Measurements from ENCODE around the gene LAYN. TPM values are rescaled to one million over a fixed set of nuclear protein-coding genes. Genes with fewer than 3 reads are reported as not detected.

The LAYN gene
- total RNA-seq, 1 donor from 2014 or later = 11.0 TPM

GRCh38 chr11:111559800-111560464 lies 19.4 kb downstream of the LAYN start:
- Histone ChIP-seq H3K36me3 (ENCODE audit: control insufficient read depth in 3 of 3, insufficient read depth in 3 of 3, low read length in 3 of 3) (peaks cover 0 to 4% (median 3%) of the 10 kb centered on the region in 3 donors), H3K4me3 (ENCODE audit: low read length in 3 of 3) (no peak overlapping the region), H3K9ac (ENCODE audit: low read depth in 1 of 3, low read length in 3 of 3) (no peak overlapping the region), H3K27ac (ENCODE audit: low read depth, low read length) (no peak overlapping the region), H3K27me3 (ENCODE audit: control insufficient read depth in 3 of 3, insufficient read depth in 3 of 3, low read length in 3 of 3) (no peaks in the 10 kb centered on the region), H3K9me3 (ENCODE audit: control insufficient read depth in 3 of 3, low read length in 3 of 3) (no peaks in the 10 kb centered on the region), H3K4me1 (ENCODE audit: control insufficient read depth in 3 of 3, insufficient read depth in 3 of 3, low read length in 3 of 3) (peaks cover 3 to 5% (median 5%) of the 10 kb centered on the region in 3 donors)

GRCh38 chr11:111560800-111561199 lies 20.3 kb downstream of the LAYN start:
- H3K27ac ChIP-seq (ENCODE audit: low read depth, low read length) = no peak overlapping the region
- no peaks in the 10 kb centered on the region for H3K27me3 ChIP-seq (ENCODE audit: control insufficient read depth in 3 of 3, insufficient read depth in 3 of 3, low read length in 3 of 3)
- no peak overlapping the region for H3K9ac ChIP-seq (ENCODE audit: low read depth in 1 of 3, low read length in 3 of 3)
- H3K4me1 ChIP-seq (ENCODE audit: control insufficient read depth in 3 of 3, insufficient read depth in 3 of 3, low read length in 3 of 3) = peaks cover 3 to 8% (median 5%) of the 10 kb centered on the region in 3 donors
- no peaks in the 10 kb centered on the region for H3K9me3 ChIP-seq (ENCODE audit: control insufficient read depth in 3 of 3, low read length in 3 of 3)
- no peak overlapping the region for H3K4me3 ChIP-seq (ENCODE audit: low read length in 3 of 3)
- peaks cover 0 to 4% (median 2%) of the 10 kb centered on the region in 3 donors for H3K36me3 ChIP-seq (ENCODE audit: control insufficient read depth in 3 of 3, insufficient read depth in 3 of 3, low read length in 3 of 3)

- no peak overlapping the region for H3K9ac ChIP-seq (ENCODE audit: low read depth in 1 of 3, low read length in 3 of 3)
- H3K27ac ChIP-seq (ENCODE audit: low read depth, low read length) = no peak overlapping the region
- no peaks in the 10 kb centered on the region for H3K9me3 ChIP-seq (ENCODE audit: control insufficient read depth in 3 of 3, low read length in 3 of 3)
- H3K27me3 ChIP-seq (ENCODE audit: control insufficient read depth in 3 of 3, insufficient read depth in 3 of 3, low read length in 3 of 3) = no peaks in the 10 kb centered on the region
- peaks cover 3 to 8% (median 5%) of the 10 kb centered on the region in 3 donors for H3K4me1 ChIP-seq (ENCODE audit: control insufficient read depth in 3 of 3, insufficient read depth in 3 of 3, low read length in 3 of 3)
- no peak overlapping the region for H3K4me3 ChIP-seq (ENCODE audit: low read length in 3 of 3)
- peaks cover 0 to 4% (median 0%) of the 10 kb centered on the region in 3 donors for H3K36me3 ChIP-seq (ENCODE audit: control insufficient read depth in 3 of 3, insufficient read depth in 3 of 3, low read length in 3 of 3)
Observed at GRCh38 chr11:111561306-111561705, 20.8 kb downstream of the LAYN start.

GRCh38 chr11:111561791-111562325 lies 21.3 kb downstream of the LAYN start:
- H3K36me3 ChIP-seq (ENCODE audit: control insufficient read depth in 3 of 3, insufficient read depth in 3 of 3, low read length in 3 of 3) = peaks cover 0 to 4% (median 0%) of the 10 kb centered on the region in 3 donors
- H3K27me3 ChIP-seq (ENCODE audit: control insufficient read depth in 3 of 3, insufficient read depth in 3 of 3, low read length in 3 of 3) = no peaks in the 10 kb centered on the region
- no peak overlapping the region for H3K27ac ChIP-seq (ENCODE audit: low read depth, low read length)
- H3K9ac ChIP-seq (ENCODE audit: low read depth in 1 of 3, low read length in 3 of 3) = no peak overlapping the region
- no peaks in the 10 kb centered on the region for H3K9me3 ChIP-seq (ENCODE audit: control insufficient read depth in 3 of 3, low read length in 3 of 3)
- H3K4me3 ChIP-seq (ENCODE audit: low read length in 3 of 3) = no peak overlapping the region
- H3K4me1 ChIP-seq (ENCODE audit: control insufficient read depth in 3 of 3, insufficient read depth in 3 of 3, low read length in 3 of 3) = peaks cover 3 to 8% (median 5%) of the 10 kb centered on the region in 3 donors

GRCh38 chr11:111562692-111563389 lies 22.3 kb downstream of the LAYN start:
- Histone ChIP-seq H3K9ac (ENCODE audit: low read depth in 1 of 3, low read length in 3 of 3) (no peak overlapping the region), H3K4me1 (ENCODE audit: control insufficient read depth in 3 of 3, insufficient read depth in 3 of 3, low read length in 3 of 3) (peaks cover 3 to 8% (median 5%) of the 10 kb centered on the region in 3 donors), H3K27me3 (ENCODE audit: control insufficient read depth in 3 of 3, insufficient read depth in 3 of 3, low read length in 3 of 3) (no peaks in the 10 kb centered on the region), H3K4me3 (ENCODE audit: low read length in 3 of 3) (no peak overlapping the region), H3K36me3 (ENCODE audit: control insufficient read depth in 3 of 3, insufficient read depth in 3 of 3, low read length in 3 of 3) (peaks cover 0 to 4% (median 0%) of the 10 kb centered on the region in 3 donors), H3K27ac (ENCODE audit: low read depth, low read length) (no peak overlapping the region), H3K9me3 (ENCODE audit: control insufficient read depth in 3 of 3, low read length in 3 of 3) (no peaks in the 10 kb centered on the region)

GRCh38 chr11:111565114-111565720 lies 24.7 kb downstream of the LAYN start:
- H3K36me3 ChIP-seq (ENCODE audit: control insufficient read depth in 3 of 3, insufficient read depth in 3 of 3, low read length in 3 of 3) = peaks cover 0 to 4% (median 0%) of the 10 kb centered on the region in 3 donors
- no peak overlapping the region for H3K27ac ChIP-seq (ENCODE audit: low read depth, low read length)
- H3K4me1 ChIP-seq (ENCODE audit: control insufficient read depth in 3 of 3, insufficient read depth in 3 of 3, low read length in 3 of 3) = peaks cover 3 to 8% (median 5%) of the 10 kb centered on the region in 3 donors

GRCh38 chr11:111566324-111566723 lies 25.8 kb downstream of the LAYN start:
- Histone ChIP-seq H3K4me1 (ENCODE audit: control insufficient read depth in 3 of 3, insufficient read depth in 3 of 3, low read length in 3 of 3) (peaks cover 3 to 8% (median 5%) of the 10 kb centered on the region in 3 donors), H3K9me3 (ENCODE audit: control insufficient read depth in 3 of 3, low read length in 3 of 3) (no peaks in the 10 kb centered on the region), H3K27me3 (ENCODE audit: control insufficient read depth in 3 of 3, insufficient read depth in 3 of 3, low read length in 3 of 3) (no peaks in the 10 kb centered on the region), H3K36me3 (ENCODE audit: control insufficient read depth in 3 of 3, insufficient read depth in 3 of 3, low read length in 3 of 3) (peaks cover 0 to 4% (median 0%) of the 10 kb centered on the region in 3 donors), H3K27ac (ENCODE audit: low read depth, low read length) (no peak overlapping the region), H3K9ac (ENCODE audit: low read depth in 1 of 3, low read length in 3 of 3) (no peak overlapping the region), H3K4me3 (ENCODE audit: low read length in 3 of 3) (no peak overlapping the region)

More at GRCh38 chr11:111565114-111565720, 24.7 kb downstream of the LAYN start:
- Histone ChIP-seq H3K9me3 (ENCODE audit: control insufficient read depth in 3 of 3, low read length in 3 of 3) (no peaks in the 10 kb centered on the region), H3K27me3 (ENCODE audit: control insufficient read depth in 3 of 3, insufficient read depth in 3 of 3, low read length in 3 of 3) (no peaks in the 10 kb centered on the region), H3K9ac (ENCODE audit: low read depth in 1 of 3, low read length in 3 of 3) (no peak overlapping the region), H3K4me3 (ENCODE audit: low read length in 3 of 3) (no peak overlapping the region)

GRCh38 chr11:111569476-111569875 lies 29.0 kb downstream of the LAYN start:
- Histone ChIP-seq H3K27ac (ENCODE audit: low read depth, low read length) (no peak overlapping the region), H3K4me3 (ENCODE audit: low read length in 3 of 3) (no peak overlapping the region), H3K36me3 (ENCODE audit: control insufficient read depth in 3 of 3, insufficient read depth in 3 of 3, low read length in 3 of 3) (no peaks in the 10 kb centered on the region), H3K4me1 (ENCODE audit: control insufficient read depth in 3 of 3, insufficient read depth in 3 of 3, low read length in 3 of 3) (peaks cover 11% of the 10 kb centered on the region in 3 donors), H3K9me3 (ENCODE audit: control insufficient read depth in 3 of 3, low read length in 3 of 3) (no peaks in the 10 kb centered on the region), H3K9ac (ENCODE audit: low read depth in 1 of 3, low read length in 3 of 3) (no peak overlapping the region), H3K27me3 (ENCODE audit: control insufficient read depth in 3 of 3, insufficient read depth in 3 of 3, low read length in 3 of 3) (no peaks in the 10 kb centered on the region)

- Histone ChIP-seq H3K4me3 (ENCODE audit: low read length in 3 of 3) (no peak overlapping the region), H3K27ac (ENCODE audit: low read depth, low read length) (no peak overlapping the region), H3K9me3 (ENCODE audit: control insufficient read depth in 3 of 3, low read length in 3 of 3) (no peaks in the 10 kb centered on the region), H3K36me3 (ENCODE audit: control insufficient read depth in 3 of 3, insufficient read depth in 3 of 3, low read length in 3 of 3) (no peaks in the 10 kb centered on the region), H3K4me1 (ENCODE audit: control insufficient read depth in 3 of 3, insufficient read depth in 3 of 3, low read length in 3 of 3) (peaks cover 11 to 14% (median 11%) of the 10 kb centered on the region in 3 donors), H3K27me3 (ENCODE audit: control insufficient read depth in 3 of 3, insufficient read depth in 3 of 3, low read length in 3 of 3) (no peaks in the 10 kb centered on the region), H3K9ac (ENCODE audit: low read depth in 1 of 3, low read length in 3 of 3) (no peak overlapping the region)
Observed at GRCh38 chr11:111570796-111571195, 30.3 kb downstream of the LAYN start.

All from skeletal muscle tissue (tissue), 4 donors.